NCI-H2029 (cell line): Measurements from ENCODE around the gene ARMC2.
"Not testable (repeated sequence)": the region's sequence is repeated elsewhere in the genome, so short reads cannot be mapped to it uniquely, and the experiment has no call there.

Experiments used
- DNase-seq: peaks from one replicate; lab custom pipeline; 2025; lab: John Stamatoyannopoulos, UW

Gene ARMC2

DNA sequence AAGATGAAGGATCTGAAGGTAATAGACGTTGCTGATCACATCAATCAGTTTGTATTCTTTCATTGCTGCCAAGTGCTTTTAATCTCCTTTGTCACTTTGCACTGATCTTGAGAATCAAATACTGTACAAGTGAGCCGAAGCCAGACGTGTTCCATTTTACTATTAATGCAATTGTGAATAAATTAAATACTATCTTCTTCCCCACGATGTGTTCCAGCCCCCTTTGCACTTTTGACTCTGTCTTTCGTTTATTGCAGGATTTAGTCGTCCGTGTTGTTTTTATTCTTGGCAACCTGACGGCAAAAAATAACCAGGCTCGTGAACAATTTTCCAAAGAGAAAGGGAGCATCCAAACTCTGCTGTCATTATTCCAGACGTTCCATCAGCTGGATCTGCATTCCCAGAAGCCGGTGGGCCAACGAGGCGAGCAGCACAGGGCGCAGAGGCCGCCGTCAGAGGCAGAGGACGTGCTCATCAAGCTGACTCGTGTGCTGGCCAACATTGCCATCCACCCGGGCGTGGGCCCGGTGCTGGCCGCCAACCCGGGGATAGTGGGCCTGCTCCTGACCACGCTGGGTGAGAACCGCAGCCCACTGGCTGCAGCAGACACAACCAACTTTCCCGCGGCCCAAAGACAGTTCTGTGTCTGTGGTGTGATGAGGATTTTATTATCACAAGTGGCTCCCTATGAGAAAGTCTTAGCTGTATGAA is 104.7 kb downstream of the ARMC2 start:
- no peak for DNase-seq

DNA sequence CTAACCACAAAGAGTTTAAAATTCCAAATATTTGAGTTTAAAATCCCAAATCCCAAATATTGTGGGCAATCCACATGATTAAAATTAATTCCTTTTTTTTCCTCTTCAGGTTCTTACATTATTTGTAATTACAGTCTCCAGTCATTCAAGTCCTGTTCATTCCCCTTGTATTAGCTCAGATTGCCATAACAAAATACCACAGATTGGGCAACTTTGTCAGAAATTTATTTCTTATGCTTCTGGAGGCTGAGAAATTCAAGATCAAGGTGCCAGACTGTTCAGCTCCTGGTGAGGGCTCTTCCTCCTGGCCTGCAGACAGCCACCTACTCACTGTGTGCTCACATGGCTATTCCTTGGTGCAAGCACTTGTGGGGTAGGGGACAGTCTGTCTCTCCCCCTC is 105.5 kb downstream of the ARMC2 start:
- DNase-seq, result no peak

DNA sequence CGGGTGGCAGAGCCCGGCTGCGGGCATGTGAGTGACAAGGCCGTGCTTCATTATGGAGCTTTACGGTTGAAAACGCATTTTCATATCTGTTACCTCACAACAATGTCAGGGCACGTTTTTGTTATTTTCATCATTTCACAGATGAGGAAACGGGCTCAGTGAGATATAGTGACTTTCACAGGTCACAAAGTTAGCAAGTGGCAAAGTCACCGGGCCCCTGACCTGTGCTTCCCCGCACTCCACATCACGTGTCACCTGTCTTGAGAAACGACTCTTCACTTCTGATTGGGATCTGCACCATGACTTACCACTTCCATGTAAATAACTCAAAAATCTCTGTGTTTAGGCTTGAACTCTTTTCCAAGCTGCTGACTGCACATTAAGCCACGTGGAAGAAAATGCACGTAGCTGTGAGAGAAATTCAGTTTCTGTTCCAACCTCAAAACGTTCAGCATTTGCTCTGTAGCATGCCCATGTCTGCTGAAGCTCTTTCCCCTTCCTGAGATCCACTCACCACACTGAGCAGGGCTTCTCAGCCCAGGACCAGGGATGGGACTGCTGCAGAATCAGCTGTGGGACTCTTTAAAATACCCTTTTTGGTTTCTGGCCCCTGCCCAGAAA is 107.2 kb downstream of the ARMC2 start:
- no peak for DNase-seq

DNA sequence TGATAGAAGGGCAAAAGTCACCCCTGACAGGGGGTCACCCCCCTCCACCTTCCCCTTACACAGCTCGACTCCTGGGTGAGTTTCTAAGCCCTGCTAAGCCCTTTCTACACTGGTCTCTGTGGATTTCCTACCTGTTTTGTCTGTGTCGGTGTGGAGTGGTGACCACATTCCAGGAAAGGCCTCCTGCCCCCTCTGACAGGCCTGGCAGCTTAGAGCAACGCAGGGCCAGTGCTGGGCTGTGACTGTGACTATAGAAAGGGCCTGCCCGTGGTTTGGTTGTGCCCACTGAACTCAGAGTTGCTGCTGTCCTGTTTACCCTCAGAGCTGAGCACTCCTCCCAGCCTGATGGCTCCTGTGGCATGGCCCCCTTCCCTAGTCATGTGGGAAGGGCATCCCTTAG is 109.0 kb downstream of the ARMC2 start:
- no peak for DNase-seq

DNA sequence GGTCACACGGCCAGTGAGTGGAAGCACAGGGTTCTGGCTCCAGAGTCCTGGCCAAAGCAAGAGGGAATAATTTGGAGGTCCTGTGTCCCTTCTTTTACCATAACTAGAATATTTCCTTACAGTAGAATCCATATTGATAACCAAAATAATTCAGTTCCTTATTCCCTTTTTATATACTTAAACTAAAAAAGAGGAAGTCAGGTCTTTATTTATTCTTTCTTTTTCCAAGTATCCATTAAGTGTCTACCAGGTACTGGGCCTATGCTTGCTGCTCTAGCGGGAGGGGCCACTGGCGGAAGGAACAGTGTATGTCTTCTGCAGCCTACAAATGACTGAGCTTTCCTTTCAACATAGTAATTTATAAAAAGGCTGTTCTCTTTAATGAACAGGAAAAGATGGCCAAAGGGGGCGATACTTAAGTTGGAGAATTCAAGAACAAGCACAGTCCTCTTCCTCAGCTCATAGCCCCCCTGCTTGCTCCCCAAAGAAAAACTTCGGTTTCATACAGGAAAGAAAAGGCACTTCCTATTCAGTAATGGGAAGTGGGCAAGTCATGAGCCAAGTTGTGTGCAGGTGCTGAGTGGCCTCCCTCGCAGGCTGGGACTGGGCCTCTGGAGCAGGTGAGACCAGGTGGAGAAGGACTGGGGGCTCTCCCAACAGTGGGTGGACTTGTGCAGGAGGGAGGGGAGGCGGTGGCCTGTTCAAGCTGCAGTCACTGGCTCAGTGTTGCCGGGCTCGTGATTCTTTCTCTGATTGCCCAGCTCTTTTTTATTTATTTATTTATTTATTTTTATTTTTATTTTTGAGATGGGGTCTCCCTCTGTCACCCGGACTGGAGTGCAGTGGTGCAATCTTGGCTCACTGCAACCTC is 110.9 kb downstream of the ARMC2 start:
- DNase-seq, result no peak

DNA sequence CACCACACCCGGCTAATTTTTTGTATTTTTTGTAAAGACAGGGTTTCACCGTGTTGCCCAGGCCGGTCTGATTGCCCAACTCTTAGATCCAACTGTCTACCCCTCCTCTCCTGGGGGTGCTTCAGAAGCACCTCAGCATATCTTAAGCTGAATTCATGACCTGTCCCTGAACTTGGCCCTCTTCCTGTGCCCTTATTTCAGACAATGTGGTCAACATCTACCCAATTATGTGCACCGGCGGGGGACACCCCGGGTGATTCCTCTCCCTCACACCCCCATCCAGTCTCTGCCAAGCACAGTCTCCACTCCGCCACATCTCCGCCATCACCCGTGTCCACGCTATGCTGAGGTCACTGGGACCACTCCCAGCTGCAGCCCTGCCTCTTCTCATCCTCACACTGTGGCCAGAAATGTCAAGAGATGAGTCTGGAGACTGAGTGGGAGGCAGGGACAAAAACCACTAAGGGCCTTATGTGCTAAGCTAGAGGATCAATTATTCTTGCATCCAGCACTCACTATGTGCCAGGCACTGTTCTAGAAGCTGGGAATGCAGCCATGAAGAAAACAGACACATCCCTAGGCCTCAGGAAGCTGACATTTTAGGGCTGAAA is 111.9 kb downstream of the ARMC2 start:
- DNase-seq, result no peak

DNA sequence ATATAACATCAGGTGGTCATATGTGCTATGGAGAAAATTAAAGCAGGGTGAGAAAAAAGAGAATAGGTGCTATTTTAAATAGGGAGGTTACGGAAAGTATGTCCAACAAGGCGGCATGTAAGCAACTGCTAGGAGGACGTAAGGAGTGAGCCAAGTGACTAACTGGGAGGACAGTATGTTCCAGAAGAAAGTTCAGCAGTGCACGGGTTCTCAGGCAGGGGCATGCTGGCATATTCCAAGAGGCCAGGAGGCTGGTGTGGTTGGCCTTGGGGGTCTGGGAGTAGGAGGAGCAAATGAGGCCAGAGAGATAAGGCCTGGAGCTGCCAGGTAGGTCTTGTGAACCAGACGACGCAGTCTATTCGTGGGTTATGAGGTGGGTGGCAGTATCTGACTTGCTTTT is 112.4 kb downstream of the ARMC2 start:
- DNase-seq, result no peak

DNA sequence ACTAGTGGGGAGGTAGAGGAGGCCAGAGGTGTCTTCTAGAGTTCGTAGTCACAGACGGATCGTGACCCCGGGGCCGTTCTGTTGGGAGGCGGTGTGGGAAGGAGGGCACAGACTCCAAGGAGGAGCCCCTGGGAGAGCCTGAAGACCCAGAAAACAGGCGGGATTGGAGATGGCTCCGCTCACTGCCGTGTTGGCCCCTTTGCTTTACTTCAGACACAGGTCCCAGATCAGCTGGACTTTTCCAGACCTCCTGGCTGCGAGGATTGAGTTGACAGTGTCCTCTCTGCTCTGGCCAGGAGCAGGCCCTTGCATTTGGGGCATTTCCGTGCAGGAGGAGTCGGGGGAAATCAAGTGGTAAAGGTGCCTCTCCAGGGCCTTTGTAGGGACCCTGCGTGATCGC is 112.9 kb downstream of the ARMC2 start:
- no peak for DNase-seq

DNA sequence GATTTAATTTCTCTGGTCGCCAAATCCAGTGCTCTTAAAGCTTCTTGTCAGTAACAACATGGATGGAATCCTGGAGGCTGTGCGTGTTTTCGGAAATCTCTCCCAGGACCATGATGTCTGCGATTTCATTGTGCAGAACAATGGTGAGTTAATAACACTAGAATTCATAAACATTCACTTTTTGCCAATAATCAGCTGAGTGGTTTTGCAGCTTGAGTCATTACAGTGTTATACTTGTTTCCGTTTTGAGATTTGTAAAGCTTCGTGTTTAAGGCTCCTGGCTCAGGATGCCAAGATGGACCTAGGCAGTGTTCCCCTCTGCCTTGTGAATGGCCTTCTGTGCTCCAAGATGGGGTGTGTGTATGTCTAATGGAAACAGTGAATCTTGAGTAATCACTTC is 113.8 kb downstream of the ARMC2 start:
- DNase-seq, result no peak

DNA sequence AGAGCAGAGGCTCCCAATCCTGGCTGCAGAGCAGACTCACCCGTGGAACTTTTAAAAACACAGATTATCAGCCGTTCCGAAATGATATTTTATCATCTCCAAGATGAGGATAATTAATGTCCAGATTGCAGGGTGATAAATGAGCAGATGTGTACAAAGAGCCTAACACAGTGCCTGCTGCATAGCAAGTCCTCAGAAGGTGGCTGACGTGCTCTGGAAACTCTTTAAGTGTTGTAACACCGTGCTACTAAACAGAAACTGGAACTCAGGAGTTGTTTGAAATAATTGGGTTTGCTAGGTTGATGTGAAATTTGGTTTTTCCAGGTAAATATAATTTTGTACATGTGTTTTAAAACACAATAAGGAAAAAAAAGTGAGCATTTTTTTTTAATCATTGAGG is 118.0 kb downstream of the ARMC2 start:
- no peak for DNase-seq

DNA sequence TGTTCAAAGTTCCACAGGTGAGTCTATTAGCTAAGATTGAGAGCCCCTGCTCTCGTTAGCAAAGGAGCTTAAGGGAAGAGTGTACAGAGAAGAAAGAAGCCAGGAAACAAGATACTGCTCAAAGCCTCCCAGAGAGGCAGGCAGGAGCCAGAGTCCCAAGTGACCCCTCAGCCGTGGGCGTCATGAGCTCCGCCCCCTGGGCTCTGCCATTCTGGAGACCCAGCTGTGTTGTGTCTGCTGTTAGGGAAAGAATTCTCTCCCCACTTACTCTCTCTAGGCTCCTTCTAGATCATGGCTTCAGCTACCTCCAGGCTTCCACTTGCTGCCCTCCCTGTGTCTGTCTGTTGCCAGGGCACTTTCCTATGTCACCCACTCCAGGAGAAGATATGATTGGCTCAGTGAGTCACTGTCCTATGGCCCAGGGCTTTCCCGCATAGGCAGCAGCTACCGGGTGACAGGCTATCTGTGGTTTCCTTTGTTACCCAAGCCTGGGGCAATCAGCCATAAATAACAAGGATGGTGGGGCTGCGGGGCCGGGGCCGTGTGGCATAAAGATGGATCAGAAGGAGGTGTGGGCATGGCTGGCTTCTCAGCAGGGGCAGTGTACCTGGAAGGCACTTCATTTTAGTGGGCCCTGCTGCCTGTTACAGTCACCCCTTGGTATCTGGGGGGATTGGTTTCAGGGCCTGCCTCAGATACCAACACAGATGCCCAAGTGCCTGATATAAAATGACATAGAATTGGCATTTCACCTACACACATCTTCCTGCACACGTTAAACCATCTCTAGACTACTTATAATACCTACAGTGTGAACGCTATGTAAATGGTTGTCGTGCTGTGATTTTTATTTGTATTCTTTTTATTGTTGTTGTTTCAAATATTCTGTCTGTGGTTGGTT is 118.9 kb downstream of the ARMC2 start:
- DNase-seq, result peak; percentile 22

DNA sequence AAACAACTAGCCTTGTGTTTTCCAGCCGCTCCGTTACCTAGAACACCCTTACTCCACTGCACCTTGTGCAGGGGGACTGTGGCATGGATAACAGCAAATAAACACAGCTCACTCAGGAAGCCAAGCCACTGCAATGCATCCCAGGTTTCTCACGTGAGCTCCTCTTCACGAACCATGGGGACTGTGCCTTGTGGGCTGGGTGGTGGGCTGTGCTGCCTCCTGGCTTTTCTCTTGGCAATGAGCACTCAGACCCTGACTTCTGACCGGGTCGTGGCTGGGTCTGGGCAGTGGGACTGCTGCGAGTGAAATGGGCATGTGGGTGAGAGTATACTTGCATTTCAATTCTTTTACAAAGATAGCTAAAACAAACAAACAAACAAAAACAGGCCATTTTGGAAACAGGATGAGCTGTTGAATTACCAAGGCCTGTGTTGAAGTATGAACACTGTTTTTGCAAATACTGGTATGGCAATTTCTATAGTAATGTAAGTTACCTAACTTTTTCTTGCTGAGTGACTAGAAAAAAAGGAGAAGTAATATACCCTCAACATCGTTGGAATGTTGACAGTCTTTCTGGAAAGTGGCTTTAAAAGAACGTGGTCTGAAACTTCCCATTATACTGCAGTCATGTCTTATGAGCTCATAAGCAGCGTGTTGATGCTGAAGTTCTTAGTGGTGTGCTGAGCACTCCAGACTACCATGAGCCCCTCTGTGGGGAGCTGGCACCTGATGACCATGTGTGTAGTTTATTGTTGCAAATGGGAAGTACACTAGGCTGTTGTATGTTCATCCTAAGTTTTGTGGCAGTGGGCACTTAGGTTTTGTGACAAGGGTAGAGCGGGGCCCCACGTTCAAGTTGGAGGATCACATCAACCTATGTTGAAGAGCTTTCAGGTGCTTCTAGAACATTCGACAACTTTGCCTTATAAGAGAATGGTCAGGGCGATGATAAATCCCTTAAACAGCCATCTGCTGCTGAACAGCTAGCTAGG is 120.4 kb downstream of the ARMC2 start:
- DNase-seq, result no peak

DNA sequence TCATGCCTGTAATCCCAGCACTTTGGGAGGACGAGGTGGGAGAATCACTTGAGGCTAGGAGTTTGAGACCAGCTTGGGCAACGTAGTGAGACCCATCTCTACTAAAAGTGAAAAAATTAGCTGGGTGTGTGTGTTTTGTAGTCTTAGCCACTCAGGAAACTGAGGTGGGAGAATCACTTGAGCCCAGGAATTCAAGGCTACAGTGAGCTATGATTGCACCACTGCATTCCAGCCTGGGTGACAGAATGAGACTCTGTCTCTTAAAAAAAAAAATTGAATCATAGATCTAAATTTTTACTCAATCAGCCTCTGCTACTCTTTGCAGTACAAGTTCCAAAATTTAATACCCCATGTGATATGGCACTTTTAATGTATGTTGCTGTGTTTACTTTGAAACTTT is 121.6 kb downstream of the ARMC2 start:
- no peak for DNase-seq

DNA sequence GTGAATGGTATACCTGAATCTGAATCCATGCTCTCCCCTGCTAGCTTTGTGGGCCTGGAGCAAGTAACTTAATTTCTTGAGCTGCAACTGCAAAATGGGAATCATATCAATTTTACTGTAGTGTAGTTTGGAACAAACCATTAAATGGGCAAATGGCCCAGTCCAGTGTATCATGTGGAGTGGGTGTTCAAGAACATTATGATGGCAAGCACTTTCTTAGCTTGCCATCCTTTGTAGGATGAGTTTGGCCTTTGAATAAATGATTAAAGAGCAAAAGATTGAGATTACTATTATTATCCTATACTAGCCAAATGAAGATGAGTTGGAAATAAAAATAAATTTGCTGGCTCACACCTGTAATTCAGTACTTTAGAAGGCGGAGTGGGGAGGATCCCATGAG is 126.0 kb downstream of the ARMC2 start:
- DNase-seq, result no peak

DNA sequence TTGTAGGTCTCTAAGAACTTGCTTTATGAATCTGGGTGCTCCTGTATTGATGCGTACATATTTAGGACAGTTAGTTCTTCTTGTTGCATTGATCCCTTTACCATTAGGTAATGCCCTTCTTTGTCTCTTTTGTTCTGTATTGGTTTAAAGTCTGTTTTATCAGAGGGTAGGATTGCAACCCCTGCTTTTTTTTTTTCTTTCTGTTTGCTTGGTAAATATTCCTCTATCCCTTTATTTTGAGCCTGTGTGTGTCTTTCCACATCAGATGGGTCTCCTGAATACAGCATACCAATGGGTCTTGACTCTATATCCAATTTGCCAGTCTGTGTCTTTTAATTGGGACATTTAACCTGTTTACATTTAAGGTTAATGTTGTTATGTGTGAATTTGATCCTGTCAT is 130.4 kb downstream of the ARMC2 start:
- DNase-seq, result not testable (repeated sequence)

DNA sequence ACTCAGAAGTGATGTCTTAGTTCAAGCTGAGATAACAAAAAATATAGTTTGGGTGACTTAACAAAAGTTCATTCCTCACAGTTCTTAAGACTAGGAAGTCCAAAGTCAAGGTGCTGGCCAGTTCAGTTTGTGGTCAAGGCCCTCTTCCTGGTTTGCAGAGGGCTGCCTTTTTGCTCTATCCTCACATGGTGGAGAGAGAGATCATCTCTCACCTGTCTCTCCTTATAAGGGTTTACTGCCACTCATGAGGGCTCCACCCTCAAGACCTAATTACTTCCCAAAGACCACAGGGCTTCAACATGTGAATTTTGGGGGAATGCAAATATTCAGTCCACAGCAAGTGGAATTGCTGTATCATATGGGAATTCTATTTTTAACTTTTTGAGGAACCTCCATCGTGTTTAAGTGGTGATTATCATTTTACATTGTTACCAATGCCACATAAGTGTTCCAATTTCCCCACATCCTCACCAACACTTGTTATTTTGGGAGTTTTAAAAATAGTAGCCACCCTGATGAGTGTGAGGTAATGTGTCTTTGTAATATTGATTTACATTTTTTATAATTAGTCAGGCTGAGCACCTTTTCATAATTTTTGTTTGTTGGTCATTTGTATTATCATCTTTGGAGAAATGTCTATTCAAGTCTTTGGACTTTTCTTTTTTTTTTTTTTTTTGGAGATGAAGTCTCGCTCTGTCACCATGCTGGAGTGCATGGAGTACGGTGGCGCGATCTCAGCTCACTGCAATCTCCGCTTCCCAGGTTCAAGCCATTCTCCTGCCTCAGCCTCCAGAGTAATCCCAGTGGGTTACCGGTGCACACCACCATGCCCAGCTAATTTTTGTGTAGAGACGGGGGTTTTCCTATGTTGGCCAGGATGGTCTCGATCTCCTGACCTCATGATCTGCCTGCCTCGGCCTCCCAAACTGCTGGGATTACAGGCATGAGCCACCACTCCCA is 134.2 kb downstream of the ARMC2 start:
- no peak for DNase-seq

DNA sequence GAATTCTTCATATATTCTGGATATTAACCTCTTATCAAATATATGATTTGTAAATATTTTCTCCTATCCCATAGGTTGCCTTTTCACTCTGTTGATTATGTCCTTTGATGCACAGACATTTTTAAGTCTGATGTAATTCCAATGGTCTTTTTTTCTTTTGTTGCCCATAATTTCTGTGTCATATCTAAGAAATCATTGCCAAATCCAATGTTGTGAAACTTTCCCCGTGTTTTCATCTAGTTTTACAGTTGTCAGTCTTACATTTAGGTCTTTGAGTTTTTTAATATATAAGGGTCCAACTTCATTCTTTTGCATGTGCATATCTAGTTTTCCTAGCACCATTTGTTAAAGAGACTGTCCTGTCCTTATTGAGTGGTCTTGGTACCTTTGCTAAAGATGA is 134.9 kb downstream of the ARMC2 start:
- no peak for DNase-seq

DNA sequence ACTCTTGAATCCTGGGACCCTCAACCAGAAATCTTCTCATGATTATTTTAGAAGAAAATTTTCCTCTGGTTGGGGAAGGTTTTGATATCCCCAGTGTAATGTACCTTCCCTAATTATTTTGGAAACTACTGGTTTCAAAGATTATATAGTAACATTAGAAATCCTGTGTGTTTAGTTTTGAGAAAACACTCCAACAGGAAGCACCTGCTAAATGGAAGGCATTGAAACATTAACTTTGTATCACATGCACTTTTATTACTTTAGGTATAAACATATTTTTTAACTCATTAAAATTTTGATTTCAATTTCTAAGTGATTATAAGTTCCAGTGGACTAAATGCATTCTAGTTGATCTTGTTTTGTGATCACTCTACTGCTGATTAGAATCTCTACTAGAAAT is 137.1 kb downstream of the ARMC2 start:
- no peak for DNase-seq

DNA sequence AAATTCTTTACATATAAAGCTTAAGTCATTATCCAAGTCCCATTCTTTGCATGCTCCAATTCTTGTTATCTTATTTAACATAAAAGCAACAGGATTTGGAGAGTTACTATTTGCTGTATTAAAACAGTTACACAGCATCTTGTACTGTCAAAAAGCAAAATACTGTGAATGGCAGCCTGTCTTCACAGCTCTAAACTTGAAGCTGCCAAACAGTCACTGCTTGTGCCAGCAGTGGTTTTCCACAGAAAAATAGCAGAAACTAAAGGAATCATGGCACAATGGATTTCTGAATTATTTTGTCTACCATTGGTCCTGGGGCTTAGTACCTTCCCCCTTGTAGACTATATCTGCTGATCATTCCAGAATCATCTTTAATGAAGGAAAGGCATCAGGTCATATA is 138.9 kb downstream of the ARMC2 start:
- no peak for DNase-seq
